GM18507 (cell line): ENCODE results near the gene GBP7.
"Not testable (repeated sequence)": the region's sequence is repeated elsewhere in the genome, so short reads cannot be mapped to it uniquely, and the experiment has no call there.

ENCODE experiments used
- DNase-seq: peaks from one replicate; pipeline ENCODE4 v3.0.0; 2011; ENCODE audit warnings: low read depth; ENCODE audit not compliant: insufficient read length; ENCODE audit errors: extremely low spot score
- FAIRE-seq: peaks from 2 replicates; lab custom pipeline; 2011; peaks lifted over from hg19 to GRCh38; lab: Jason Lieb, UNC

The GBP7 gene

GRCh38 chr1:89175601-89176256 is at the start of gene GBP7:
TSS of gene GBP7 (minus strand) at chr1:89176003. CDS start at chr1:89171935, 4,068 bp downstream.
- DNase-seq (no peak), FAIRE-seq (no peak)

- no peak for FAIRE-seq
- no peak for DNase-seq
Measured at GRCh38 chr1:89221341-89221740, 45.5 kb upstream of the GBP7 start.

GRCh38 chr1:89219851-89220250 is 44.0 kb upstream of the GBP7 start:
- not testable (repeated sequence) for DNase-seq, FAIRE-seq

GRCh38 chr1:89218941-89219340 is 43.1 kb upstream of the GBP7 start:
- DNase-seq, FAIRE-seq: not testable (repeated sequence)

GRCh38 chr1:89213347-89213746 is 37.5 kb upstream of the GBP7 start:
- FAIRE-seq (no peak), DNase-seq (no peak)

- DNase-seq: no peak
- no peak for FAIRE-seq
Measured at GRCh38 chr1:89211035-89211634, 35.3 kb upstream of the GBP7 start.

- FAIRE-seq (no peak), DNase-seq (no peak)
Measured at GRCh38 chr1:89206373-89206772, 30.6 kb upstream of the GBP7 start.

GRCh38 chr1:89203166-89203565 is 27.4 kb upstream of the GBP7 start:
- DNase-seq (no peak), FAIRE-seq (no peak)

- FAIRE-seq: peak; percentile 93
- DNase-seq: peak; percentile 5
Measured at GRCh38 chr1:89201106-89201794, 25.4 kb upstream of the GBP7 start.

- FAIRE-seq: no peak
- DNase-seq: no peak
Measured at GRCh38 chr1:89200663-89201062, 24.9 kb upstream of the GBP7 start.

GRCh38 chr1:89199525-89200031 is 23.8 kb upstream of the GBP7 start:
- FAIRE-seq (peak; percentile 72), DNase-seq (no peak)

GRCh38 chr1:89198491-89199072 is 22.8 kb upstream of the GBP7 start, which contains the start of gene GBP4:
TSS of gene GBP4 (minus strand) at chr1:89198942. CDS start at chr1:89198834, 108 bp downstream.
- FAIRE-seq: peak; percentile 98
- peak; percentile 30 for DNase-seq

GRCh38 chr1:89198081-89198480 is 22.3 kb upstream of the GBP7 start:
- no peak for FAIRE-seq

GRCh38 chr1:89195476-89195875 is 19.7 kb upstream of the GBP7 start:
- peak; percentile 67 for FAIRE-seq

More at GRCh38 chr1:89198081-89198480, 22.3 kb upstream of the GBP7 start:
- no peak for DNase-seq

GRCh38 chr1:89191314-89191713 is 15.5 kb upstream of the GBP7 start:
- FAIRE-seq (peak; percentile 15), DNase-seq (no peak)

More at GRCh38 chr1:89195476-89195875, 19.7 kb upstream of the GBP7 start:
- no peak for DNase-seq

- no peak for FAIRE-seq
Measured at GRCh38 chr1:89190017-89190416, 14.2 kb upstream of the GBP7 start.

GRCh38 chr1:89179343-89179742 is 3.5 kb upstream of the GBP7 start:
- DNase-seq (no peak), FAIRE-seq (no peak)

More at GRCh38 chr1:89190017-89190416, 14.2 kb upstream of the GBP7 start:
- DNase-seq: no peak

- DNase-seq (no peak), FAIRE-seq (no peak)
Measured at GRCh38 chr1:89176971-89177370, 1.2 kb upstream of the GBP7 start.

- FAIRE-seq (no peak), DNase-seq (no peak)
Measured at GRCh38 chr1:89174491-89174890, 1.3 kb downstream of the GBP7 start.
